ENCODE data around the gene SETX. TPM values are rescaled to one million over a fixed set of nuclear protein-coding genes. Genes with fewer than 3 reads are reported as not detected.

Gene SETX
- total and polyA plus RNA-seq, 2 of the 13 experiments (the other 11 are each of a cell fraction or from before 2014, with no cell fraction given): 13.2 to 39.0 TPM

DNA sequence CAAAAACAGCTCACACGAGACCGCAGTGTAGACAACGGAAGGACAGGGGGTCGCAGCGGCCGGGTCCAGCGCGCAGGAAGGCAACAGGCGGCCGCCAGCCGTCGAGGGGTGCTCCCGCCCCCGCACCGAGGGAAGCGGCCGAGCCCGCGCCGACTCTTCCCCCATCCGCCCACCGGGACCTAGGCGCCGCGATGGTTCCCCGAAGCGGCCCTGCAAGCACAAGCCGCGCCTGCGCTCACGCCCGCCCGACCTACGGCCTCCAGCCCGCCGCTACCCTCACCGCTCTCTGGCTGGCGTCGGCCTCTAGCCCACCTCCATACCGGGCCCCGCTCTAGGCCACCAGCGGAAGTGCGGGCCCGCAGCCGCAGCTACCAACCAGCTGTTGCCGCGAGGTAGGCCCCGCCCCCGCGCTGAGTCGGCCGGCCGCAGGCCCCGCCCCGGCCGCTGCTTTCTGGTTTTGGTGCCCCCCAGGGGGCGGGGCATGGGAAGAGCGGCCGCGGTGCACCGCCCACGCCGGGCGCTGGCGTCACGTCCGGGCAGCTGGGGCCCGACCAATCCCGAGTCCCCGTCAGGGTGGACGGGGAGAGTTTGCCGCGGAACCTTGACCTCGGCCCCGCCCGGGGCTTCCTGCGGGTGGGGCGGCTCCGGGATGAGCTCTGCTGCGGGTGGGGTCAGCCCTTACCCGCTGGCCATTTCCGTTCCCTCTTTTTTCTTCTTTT, at the start of gene SETX (continued):
- TF ChIP-seq, protein P1, sequence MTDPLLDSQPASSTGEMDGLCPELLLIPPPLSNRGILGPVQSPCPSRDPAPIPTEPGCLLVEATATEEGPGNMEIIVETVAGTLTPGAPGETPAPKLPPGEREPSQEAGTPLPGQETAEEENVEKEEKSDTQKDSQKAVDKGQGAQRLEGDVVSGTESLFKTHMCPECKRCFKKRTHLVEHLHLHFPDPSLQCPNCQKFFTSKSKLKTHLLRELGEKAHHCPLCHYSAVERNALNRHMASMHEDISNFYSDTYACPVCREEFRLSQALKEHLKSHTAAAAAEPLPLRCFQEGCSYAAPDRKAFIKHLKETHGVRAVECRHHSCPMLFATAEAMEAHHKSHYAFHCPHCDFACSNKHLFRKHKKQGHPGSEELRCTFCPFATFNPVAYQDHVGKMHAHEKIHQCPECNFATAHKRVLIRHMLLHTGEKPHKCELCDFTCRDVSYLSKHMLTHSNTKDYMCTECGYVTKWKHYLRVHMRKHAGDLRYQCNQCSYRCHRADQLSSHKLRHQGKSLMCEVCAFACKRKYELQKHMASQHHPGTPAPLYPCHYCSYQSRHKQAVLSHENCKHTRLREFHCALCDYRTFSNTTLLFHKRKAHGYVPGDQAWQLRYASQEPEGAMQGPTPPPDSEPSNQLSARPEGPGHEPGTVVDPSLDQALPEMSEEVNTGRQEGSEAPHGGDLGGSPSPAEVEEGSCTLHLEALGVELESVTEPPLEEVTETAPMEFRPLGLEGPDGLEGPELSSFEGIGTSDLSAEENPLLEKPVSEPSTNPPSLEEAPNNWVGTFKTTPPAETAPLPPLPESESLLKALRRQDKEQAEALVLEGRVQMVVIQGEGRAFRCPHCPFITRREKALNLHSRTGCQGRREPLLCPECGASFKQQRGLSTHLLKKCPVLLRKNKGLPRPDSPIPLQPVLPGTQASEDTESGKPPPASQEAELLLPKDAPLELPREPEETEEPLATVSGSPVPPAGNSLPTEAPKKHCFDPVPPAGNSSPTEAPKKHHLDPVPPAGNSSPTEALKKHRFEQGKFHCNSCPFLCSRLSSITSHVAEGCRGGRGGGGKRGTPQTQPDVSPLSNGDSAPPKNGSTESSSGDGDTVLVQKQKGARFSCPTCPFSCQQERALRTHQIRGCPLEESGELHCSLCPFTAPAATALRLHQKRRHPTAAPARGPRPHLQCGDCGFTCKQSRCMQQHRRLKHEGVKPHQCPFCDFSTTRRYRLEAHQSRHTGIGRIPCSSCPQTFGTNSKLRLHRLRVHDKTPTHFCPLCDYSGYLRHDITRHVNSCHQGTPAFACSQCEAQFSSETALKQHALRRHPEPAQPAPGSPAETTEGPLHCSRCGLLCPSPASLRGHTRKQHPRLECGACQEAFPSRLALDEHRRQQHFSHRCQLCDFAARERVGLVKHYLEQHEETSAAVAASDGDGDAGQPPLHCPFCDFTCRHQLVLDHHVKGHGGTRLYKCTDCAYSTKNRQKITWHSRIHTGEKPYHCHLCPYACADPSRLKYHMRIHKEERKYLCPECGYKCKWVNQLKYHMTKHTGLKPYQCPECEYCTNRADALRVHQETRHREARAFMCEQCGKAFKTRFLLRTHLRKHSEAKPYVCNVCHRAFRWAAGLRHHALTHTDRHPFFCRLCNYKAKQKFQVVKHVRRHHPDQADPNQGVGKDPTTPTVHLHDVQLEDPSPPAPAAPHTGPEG (CRISPR knock-in tag; IDR thresholded peaks at IDR 0.05): peak; percentile 35; the same call in 1 of the 2 replicates
- TF ChIP-seq RBFOX2 (IDR thresholded peaks at IDR 0.05; ENCODE audit: low read depth, low read length): peak; percentile 94
- TF ChIP-seq ZNF280D (CRISPR knock-in tag; IDR thresholded peaks at IDR 0.05): no peak
- TF ChIP-seq PBX3 (CRISPR knock-in tag; IDR thresholded peaks at IDR 0.05; ENCODE audit: borderline replicate concordance): no peak
- no peak for TF ChIP-seq SIX1 (CRISPR knock-in tag; IDR thresholded peaks at IDR 0.05; ENCODE audit: borderline replicate concordance)
- no peak for TF ChIP-seq ZNF530 (CRISPR knock-in tag; IDR thresholded peaks at IDR 0.05; ENCODE audit: low read depth)
- no peak for TF ChIP-seq WIZ (CRISPR knock-in tag; IDR thresholded peaks at IDR 0.05)
- no peak for TF ChIP-seq ZNF354B (CRISPR knock-in tag; IDR thresholded peaks at IDR 0.05)
- TF ChIP-seq DBP (CRISPR knock-in tag; IDR thresholded peaks at IDR 0.05; ENCODE audit: not compliant biosample characterization): no peak
- no peak for TF ChIP-seq ZBTB14 (CRISPR knock-in tag; IDR thresholded peaks at IDR 0.05)
- no peak for TF ChIP-seq RBAK (CRISPR knock-in tag; IDR thresholded peaks at IDR 0.05)
- TF ChIP-seq, protein P2, sequence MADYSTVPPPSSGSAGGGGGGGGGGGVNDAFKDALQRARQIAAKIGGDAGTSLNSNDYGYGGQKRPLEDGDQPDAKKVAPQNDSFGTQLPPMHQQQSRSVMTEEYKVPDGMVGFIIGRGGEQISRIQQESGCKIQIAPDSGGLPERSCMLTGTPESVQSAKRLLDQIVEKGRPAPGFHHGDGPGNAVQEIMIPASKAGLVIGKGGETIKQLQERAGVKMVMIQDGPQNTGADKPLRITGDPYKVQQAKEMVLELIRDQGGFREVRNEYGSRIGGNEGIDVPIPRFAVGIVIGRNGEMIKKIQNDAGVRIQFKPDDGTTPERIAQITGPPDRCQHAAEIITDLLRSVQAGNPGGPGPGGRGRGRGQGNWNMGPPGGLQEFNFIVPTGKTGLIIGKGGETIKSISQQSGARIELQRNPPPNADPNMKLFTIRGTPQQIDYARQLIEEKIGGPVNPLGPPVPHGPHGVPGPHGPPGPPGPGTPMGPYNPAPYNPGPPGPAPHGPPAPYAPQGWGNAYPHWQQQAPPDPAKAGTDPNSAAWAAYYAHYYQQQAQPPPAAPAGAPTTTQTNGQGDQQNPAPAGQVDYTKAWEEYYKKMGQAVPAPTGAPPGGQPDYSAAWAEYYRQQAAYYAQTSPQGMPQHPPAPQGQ (CRISPR knock-in tag; IDR thresholded peaks at IDR 0.05; ENCODE audit: borderline replicate concordance): no peak
